HG03159 (cell line): ENCODE data around the gene OBSCN.
"Not testable (repeated sequence)": the region's sequence is repeated elsewhere in the genome, so short reads cannot be mapped to it uniquely, and the experiment has no call there.

Source experiments
- ATAC-seq: cut with Tn5 transposase; IDR thresholded peaks from one replicate; pipeline ENCODE4 v1.9.1; 2021; ENCODE audit warnings: mild to moderate bottlenecking, moderate library complexity; ENCODE audit not compliant: unreplicated experiment

OBSCN gene

GRCh38 chr1:228226141-228226874, 18.5 kb downstream of the OBSCN start:
- ATAC-seq = no peak

- ATAC-seq = no peak
Observed at GRCh38 chr1:228226956-228227791, 19.3 kb downstream of the OBSCN start.

- not testable (repeated sequence) for ATAC-seq
Observed at GRCh38 chr1:228228147-228228546, 20.3 kb downstream of the OBSCN start.

- ATAC-seq = no peak
Observed at GRCh38 chr1:228228601-228229074, 20.8 kb downstream of the OBSCN start.

- ATAC-seq = no peak
Observed at GRCh38 chr1:228231189-228231588, 23.3 kb downstream of the OBSCN start.

- ATAC-seq = no peak
Observed at GRCh38 chr1:228233136-228233535, 25.3 kb downstream of the OBSCN start.

- no peak for ATAC-seq
Observed at GRCh38 chr1:228234921-228235320, 27.1 kb downstream of the OBSCN start.

- ATAC-seq = no peak
Observed at GRCh38 chr1:228236744-228237143, 28.9 kb downstream of the OBSCN start.

GRCh38 chr1:228238007-228238406, 30.2 kb downstream of the OBSCN start:
- ATAC-seq = no peak

- ATAC-seq = no peak
Observed at GRCh38 chr1:228238461-228238860, 30.6 kb downstream of the OBSCN start.

GRCh38 chr1:228240411-228241240, 32.8 kb downstream of the OBSCN start:
- ATAC-seq = no peak

GRCh38 chr1:228241259-228241658, 33.4 kb downstream of the OBSCN start:
- ATAC-seq = no peak

GRCh38 chr1:228242409-228242808, 34.6 kb downstream of the OBSCN start:
- no peak for ATAC-seq

- no peak for ATAC-seq
Observed at GRCh38 chr1:228243093-228243492, 35.2 kb downstream of the OBSCN start.

- ATAC-seq = not testable (repeated sequence)
Observed at GRCh38 chr1:228243989-228244388, 36.1 kb downstream of the OBSCN start.

- ATAC-seq = no peak
Observed at GRCh38 chr1:228245111-228245510, 37.3 kb downstream of the OBSCN start.

GRCh38 chr1:228246216-228246900, 38.5 kb downstream of the OBSCN start:
- no peak for ATAC-seq

GRCh38 chr1:228249513-228250305, 41.9 kb downstream of the OBSCN start:
- ATAC-seq = no peak

GRCh38 chr1:228252476-228252875, 44.6 kb downstream of the OBSCN start:
- not testable (repeated sequence) for ATAC-seq
